Smooth muscle cell (in vitro differentiated cells): Measurements from ENCODE around the gene TBRG4. TPM values are rescaled to one million over a fixed set of nuclear protein-coding genes. Genes with fewer than 3 reads are reported as not detected.

Source experiments
- DNase-seq: peaks from one replicate; lab custom pipeline; 2025; ENCODE audit not compliant: unreplicated experiment; lab: John Stamatoyannopoulos, UW
- H2AFZ ChIP-seq: fragments of 200-600 bp; sonication (generic); 2 replicates; pipeline ENCODE4 v1.6.0; 2016; ENCODE audit warnings: antibody characterized with exemption, low read depth, mild to moderate bottlenecking
- H3F3A ChIP-seq: fragments of 200-600 bp; sonication (generic); 2 replicates; pipeline ENCODE4 v1.6.0; 2017; ENCODE audit warnings: antibody characterized with exemption, low read depth
- H3K27ac ChIP-seq: fragments of 200-600 bp; sonication (generic); 2 replicates; pipeline ENCODE4 v1.5.1; 2016; ENCODE audit warnings: low read depth, mild to moderate bottlenecking
- H3K27me3 ChIP-seq: fragments of 200-600 bp; sonication (generic); 2 replicates; pipeline ENCODE4 v1.6.1; 2016; ENCODE audit warnings: low read depth, mild to moderate bottlenecking
- H3K36me3 ChIP-seq: fragments of 200-600 bp; sonication (generic); 2 replicates; pipeline ENCODE4 v1.5.1; 2016; ENCODE audit warnings: low read depth
- H3K4me1 ChIP-seq: fragments of 200-600 bp; sonication (generic); 2 replicates; pipeline ENCODE4 v1.5.1; 2016; ENCODE audit warnings: low read depth
- H3K4me2 ChIP-seq: fragments of 200-600 bp; sonication (generic); 2 replicates; pipeline ENCODE4 v1.6.0; 2016; ENCODE audit warnings: mild to moderate bottlenecking
- H3K4me3 ChIP-seq: fragments of 200-600 bp; sonication (generic); 2 replicates; pipeline ENCODE4 v1.5.1; 2016; ENCODE audit warnings: mild to moderate bottlenecking
- H3K79me2 ChIP-seq: fragments of 200-600 bp; sonication (generic); 2 replicates; pipeline ENCODE4 v1.6.0; 2016; ENCODE audit warnings: low read depth, mild to moderate bottlenecking
- H3K9ac ChIP-seq: fragments of 200-600 bp; sonication (generic); 2 replicates; pipeline ENCODE4 v1.6.0; 2016; ENCODE audit warnings: low read depth
- H3K9me3 ChIP-seq: fragments of 200-600 bp; sonication (generic); replicated peaks from 2 replicates; pipeline ENCODE4 v1.5.1; 2016; ENCODE audit warnings: low read depth
- H4K20me1 ChIP-seq: fragments of 200-600 bp; sonication (generic); 2 replicates; pipeline ENCODE4 v1.6.0; 2016; ENCODE audit warnings: low read depth
- WGBS: methylation state at CpG from one replicate; pipeline ENCODE4 v1.1.7; 2016; ENCODE audit warnings: low lambda C conversion rate; 5-methylcytosine and 5-hydroxymethylcytosine counted together
- polyA plus RNA-seq: library from polyadenylated mRNA; unstranded; fragments of >200 nt; fragmentation: Nextera tagmentation; extraction: Ambion mirVana; gene quantifications from 2 replicates; pipeline ENCODE4 v1.2.1, GENCODE V29; 2016
- total RNA-seq: library from RNA; depleted of rRNA; stranded (reverse); fragments of >200 nt; gene quantifications from 2 replicates; pipeline ENCODE4 v1.2.3, GENCODE V29; 2014
- TF ChIP-seq, protein P1 (sequence below): fragments of 200-600 bp; sonication (generic); IDR thresholded peaks from 2 replicates; pipeline ENCODE4 v1.5.1; 2017; ENCODE audit warnings: borderline replicate concordance, mild to moderate bottlenecking, antibody characterized with exemption; ENCODE audit not compliant: insufficient read depth, poor library complexity, severe bottlenecking

Gene TBRG4
- total and polyA plus RNA-seq, 2 experiments from 2014 or later, result 30.2 to 52.5 TPM

DNA sequence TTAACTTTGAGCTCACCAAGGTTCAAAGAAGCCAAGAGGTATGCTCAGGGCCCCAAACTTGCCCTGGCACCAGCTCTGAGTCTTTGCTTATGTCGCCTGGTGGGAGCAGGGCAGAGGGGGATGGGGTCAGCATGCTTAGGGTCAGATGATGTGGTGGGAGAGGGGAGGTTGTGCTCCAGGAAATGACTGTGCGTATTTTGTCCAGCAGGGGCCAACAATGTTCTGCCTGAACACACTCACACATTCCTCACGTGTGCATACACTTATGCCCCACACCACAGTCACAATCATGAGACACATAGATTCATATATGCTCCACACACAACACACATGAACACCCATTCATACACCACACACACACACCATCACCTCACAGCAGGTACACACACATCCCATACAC is 41.7 kb upstream of the TBRG4 start:
- H3F3A ChIP-seq, result no peaks in the 10 kb centered on the region
- TF ChIP-seq, protein P1, sequence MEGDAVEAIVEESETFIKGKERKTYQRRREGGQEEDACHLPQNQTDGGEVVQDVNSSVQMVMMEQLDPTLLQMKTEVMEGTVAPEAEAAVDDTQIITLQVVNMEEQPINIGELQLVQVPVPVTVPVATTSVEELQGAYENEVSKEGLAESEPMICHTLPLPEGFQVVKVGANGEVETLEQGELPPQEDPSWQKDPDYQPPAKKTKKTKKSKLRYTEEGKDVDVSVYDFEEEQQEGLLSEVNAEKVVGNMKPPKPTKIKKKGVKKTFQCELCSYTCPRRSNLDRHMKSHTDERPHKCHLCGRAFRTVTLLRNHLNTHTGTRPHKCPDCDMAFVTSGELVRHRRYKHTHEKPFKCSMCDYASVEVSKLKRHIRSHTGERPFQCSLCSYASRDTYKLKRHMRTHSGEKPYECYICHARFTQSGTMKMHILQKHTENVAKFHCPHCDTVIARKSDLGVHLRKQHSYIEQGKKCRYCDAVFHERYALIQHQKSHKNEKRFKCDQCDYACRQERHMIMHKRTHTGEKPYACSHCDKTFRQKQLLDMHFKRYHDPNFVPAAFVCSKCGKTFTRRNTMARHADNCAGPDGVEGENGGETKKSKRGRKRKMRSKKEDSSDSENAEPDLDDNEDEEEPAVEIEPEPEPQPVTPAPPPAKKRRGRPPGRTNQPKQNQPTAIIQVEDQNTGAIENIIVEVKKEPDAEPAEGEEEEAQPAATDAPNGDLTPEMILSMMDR, result no peak
- no peaks in the 10 kb centered on the region for H3K4me1 ChIP-seq
- H3K4me3 ChIP-seq, result no peak overlapping the region
- no peaks in the 10 kb centered on the region for H3K9me3 ChIP-seq
- H3K36me3 ChIP-seq, result no peaks in the 10 kb centered on the region
- H3K27ac ChIP-seq, result no peak overlapping the region
- peaks cover 27% of the 10 kb centered on the region for H3K27me3 ChIP-seq
- no peak for DNase-seq
- WGBS, result 75% methylated on average over 3 of the region's 3 CpGs
- H3K79me2 ChIP-seq, result no peaks in the 10 kb centered on the region
- no peak overlapping the region for H3K9ac ChIP-seq
- no peak overlapping the region for H3K4me2 ChIP-seq
- H4K20me1 ChIP-seq, result no peaks in the 10 kb centered on the region
- H2AFZ ChIP-seq, result no peak overlapping the region

DNA sequence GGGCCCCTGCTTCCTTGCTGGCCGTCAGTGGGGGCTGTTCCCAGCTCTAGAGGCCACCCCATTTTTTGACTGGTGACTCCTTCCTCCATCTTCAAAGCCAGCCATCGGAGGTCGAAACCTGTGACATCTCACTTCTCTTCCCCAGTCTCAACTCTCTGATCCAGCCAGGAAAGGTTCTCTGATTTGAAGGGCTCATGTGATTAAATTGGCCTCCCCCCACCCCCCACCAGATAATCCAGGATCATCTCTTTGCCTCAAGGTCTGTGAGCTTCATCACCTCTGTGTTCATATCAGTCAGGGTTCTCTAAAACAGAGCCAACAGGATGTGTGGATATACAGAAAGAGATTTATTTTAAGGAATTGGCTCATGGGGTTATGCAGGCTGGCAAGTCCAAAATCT is 40.5 kb upstream of the TBRG4 start:
- Histone ChIP-seq H2AFZ (no peak overlapping the region), H3K4me2 (no peak overlapping the region), H3K9me3 (no peaks in the 10 kb centered on the region), H3K36me3 (no peaks in the 10 kb centered on the region), H3F3A (no peaks in the 10 kb centered on the region), H3K27me3 (peaks cover 15% of the 10 kb centered on the region), H3K79me2 (no peaks in the 10 kb centered on the region), H4K20me1 (no peaks in the 10 kb centered on the region), H3K9ac (no peak overlapping the region), H3K27ac (no peak overlapping the region), H3K4me3 (no peak overlapping the region), H3K4me1 (no peaks in the 10 kb centered on the region)
- WGBS, result 57% methylated on average over 3 of the region's 3 CpGs
- DNase-seq, result no peak
- TF ChIP-seq, protein P1, result no peak

DNA sequence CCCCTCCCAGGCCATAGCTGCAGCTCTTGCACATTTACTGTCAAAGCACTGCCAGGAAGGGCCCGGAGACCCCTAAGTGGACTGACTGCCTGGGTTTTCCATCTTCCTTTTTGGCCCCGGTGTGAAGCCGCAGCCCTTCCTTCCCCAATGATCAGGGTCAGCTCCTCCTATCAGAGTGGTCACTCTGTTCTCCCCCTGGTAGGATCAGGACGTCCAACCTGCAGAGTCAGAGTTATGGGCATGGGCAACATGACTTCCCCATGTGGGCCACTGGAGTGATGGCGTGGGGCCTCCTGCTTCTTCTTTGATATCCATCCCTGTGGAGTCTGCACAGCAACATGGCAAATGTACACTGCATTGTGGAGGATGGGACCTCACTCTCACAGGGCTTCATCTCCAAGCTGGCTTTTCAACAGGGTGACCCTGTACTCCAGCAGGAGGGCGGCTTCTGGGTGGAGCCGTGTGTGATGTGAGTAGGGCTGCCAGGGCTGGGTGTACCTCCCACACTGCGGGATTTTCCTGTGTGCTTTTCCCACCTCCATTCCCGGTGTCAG is 39.7 kb upstream of the TBRG4 start:
- Histone ChIP-seq H3K4me2 (no peak overlapping the region), H3K27ac (no peak overlapping the region), H3K9me3 (no peaks in the 10 kb centered on the region), H3K4me1 (no peaks in the 10 kb centered on the region), H3K27me3 (peaks cover 7% of the 10 kb centered on the region), H4K20me1 (no peaks in the 10 kb centered on the region), H2AFZ (no peak overlapping the region), H3F3A (no peaks in the 10 kb centered on the region), H3K9ac (no peak overlapping the region), H3K4me3 (no peak overlapping the region), H3K79me2 (no peaks in the 10 kb centered on the region), H3K36me3 (no peaks in the 10 kb centered on the region)
- TF ChIP-seq, protein P1, result no peak
- 83% methylated on average over 9 of the region's 9 CpGs for WGBS
- no peak for DNase-seq

DNA sequence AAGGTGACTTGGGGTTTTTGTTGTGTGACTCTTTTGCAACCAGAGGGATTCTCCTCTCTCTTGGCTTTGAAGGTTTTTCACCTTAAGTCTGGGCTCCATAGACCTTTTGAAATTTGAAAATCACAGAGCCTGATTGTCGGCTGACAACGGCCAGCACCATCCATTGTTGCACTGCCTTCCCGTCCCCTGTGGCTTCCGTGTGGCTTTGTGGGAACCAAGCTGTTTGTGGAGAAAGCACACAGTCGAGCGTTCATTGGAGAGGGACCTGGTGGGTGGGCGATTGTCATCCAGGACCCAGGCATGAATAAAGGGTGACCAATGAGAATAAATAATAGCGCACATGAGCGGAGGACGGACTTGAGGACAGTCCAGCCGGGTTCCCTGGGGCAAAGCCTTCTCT is 38.7 kb upstream of the TBRG4 start:
- Histone ChIP-seq H3K27me3 (no peaks in the 10 kb centered on the region), H3K36me3 (no peaks in the 10 kb centered on the region), H3K9me3 (no peaks in the 10 kb centered on the region), H3K9ac (no peak overlapping the region), H3K27ac (no peak overlapping the region), H3K79me2 (no peaks in the 10 kb centered on the region), H2AFZ (no peak overlapping the region), H3F3A (no peaks in the 10 kb centered on the region), H3K4me1 (no peaks in the 10 kb centered on the region), H3K4me3 (no peak overlapping the region), H4K20me1 (no peaks in the 10 kb centered on the region), H3K4me2 (no peak overlapping the region)
- TF ChIP-seq, protein P1, result no peak
- no peak for DNase-seq
- WGBS, result 89% methylated on average over 11 of the region's 11 CpGs
